ENCODE measurements around the gene IL17A. TPM values are rescaled to one million over a fixed set of nuclear protein-coding genes. Genes with fewer than 3 reads are reported as not detected.

IL17A gene
- total RNA-seq, 2 donors from 2014 or later = not detected

- WGBS, 2 donors = 54 to 57% methylated on average over 7 of the region's 7 CpGs
- Histone ChIP-seq H3K9me3 (no peaks in the 10 kb centered on the region), H3K27me3 (no peaks in the 10 kb centered on the region), H3K4me3 (no peak overlapping the region), H3K36me3 (replicated peaks in 1 of 2; ENCODE audit: insufficient read depth in 1 of 2, low read depth in 2 of 2) (no peaks in the 10 kb centered on the region), H3K4me1 (no peaks in the 10 kb centered on the region), H3K27ac (no peak overlapping the region)
- DNase-seq (no peak), ATAC-seq (no peak)
- TF ChIP-seq POLR2A (IDR thresholded peaks at IDR 0.05) (no peak), CTCF (IDR thresholded peaks at IDR 0.05) (no peak)
- intact Hi-C loops (cut with DNase I) = no loop called here
Observed at GRCh38 chr6:52155791-52156576, 30.2 kb upstream of the IL17A start.

GRCh38 chr6:52157301-52157941 is 28.8 kb upstream of the IL17A start:
- TF ChIP-seq CTCF (IDR thresholded peaks at IDR 0.05) (no peak), POLR2A (IDR thresholded peaks at IDR 0.05) (no peak)
- intact Hi-C loops (cut with DNase I) = no loop called here
- no peaks in the 10 kb centered on the region for H3K36me3 ChIP-seq (replicated peaks in 1 of 2; ENCODE audit: insufficient read depth in 1 of 2, low read depth in 2 of 2)
- DNase-seq = no peak
- H3K4me1 ChIP-seq = no peaks in the 10 kb centered on the region
- H3K27me3 ChIP-seq = no peaks in the 10 kb centered on the region
- H3K27ac ChIP-seq = no peak overlapping the region
- WGBS, 2 donors = 58 to 60% methylated on average over 7 of the region's 7 CpGs
- no peaks in the 10 kb centered on the region for H3K9me3 ChIP-seq
- no peak for ATAC-seq
- H3K4me3 ChIP-seq = no peak overlapping the region

GRCh38 chr6:52160472-52161104 is 25.6 kb upstream of the IL17A start:
- TF ChIP-seq POLR2A (IDR thresholded peaks at IDR 0.05) = no peak
- TF ChIP-seq CTCF (IDR thresholded peaks at IDR 0.05) = no peak
- intact Hi-C loops (cut with DNase I) = no loop called here
- 63 to 67% methylated on average over 4 of the region's 4 CpGs for WGBS, 2 donors
- Histone ChIP-seq H3K27ac (no peak overlapping the region), H3K27me3 (no peaks in the 10 kb centered on the region), H3K4me3 (no peak overlapping the region), H3K4me1 (no peaks in the 10 kb centered on the region), H3K9me3 (no peaks in the 10 kb centered on the region), H3K36me3 (replicated peaks in 1 of 2; ENCODE audit: insufficient read depth in 1 of 2, low read depth in 2 of 2) (no peaks in the 10 kb centered on the region)
- ATAC-seq (no peak), DNase-seq (no peak)

- TF ChIP-seq POLR2A (IDR thresholded peaks at IDR 0.05) = no peak
- intact Hi-C loops (cut with DNase I) = no loop called here
- H3K9me3 ChIP-seq = no peaks in the 10 kb centered on the region
- H3K27ac ChIP-seq = no peak overlapping the region
- H3K36me3 ChIP-seq (replicated peaks in 1 of 2; ENCODE audit: insufficient read depth in 1 of 2, low read depth in 2 of 2) = no peaks in the 10 kb centered on the region
- DNase-seq (no peak), ATAC-seq (no peak)
- H3K4me3 ChIP-seq = no peak overlapping the region
- no peaks in the 10 kb centered on the region for H3K4me1 ChIP-seq
- 57 to 70% methylated on average over 3 of the region's 3 CpGs for WGBS, 2 donors
- no peaks in the 10 kb centered on the region for H3K27me3 ChIP-seq
Observed at GRCh38 chr6:52161689-52162438, 24.3 kb upstream of the IL17A start.
